ENCODE data around the gene SDK2. TPM values are rescaled to one million over a fixed set of nuclear protein-coding genes. Genes with fewer than 3 reads are reported as not detected.

The SDK2 gene
- polyA plus RNA-seq, 1 experiment, result 0.01 TPM

- H3K27ac ChIP-seq (ENCODE audit: low read depth, low read length), result no peak overlapping the region
- ChIA-PET POLR2A (no interaction called here), CTCF (no interaction called here)
- no peaks in the 10 kb centered on the region for H3K27me3 ChIP-seq (ENCODE audit: control insufficient read depth, insufficient read depth, low read length)
- H3K9me3 ChIP-seq (ENCODE audit: control insufficient read depth, insufficient read depth, low read length), result no peaks in the 10 kb centered on the region
- no peak overlapping the region for H3K4me3 ChIP-seq (ENCODE audit: low read depth, low read length)
- DNase-seq (ENCODE audit: low read depth, low spot score), result no peak
- no peak for TF ChIP-seq CTCF (IDR thresholded peaks at IDR 0.05; ENCODE audit: low read depth, low read length)
Measured at GRCh38 chr17:73588301-73588846, 55.9 kb downstream of the SDK2 start.

- DNase-seq (ENCODE audit: low read depth, low spot score), result no peak
- H3K4me3 ChIP-seq (ENCODE audit: low read depth, low read length), result no peak overlapping the region
- H3K9me3 ChIP-seq (ENCODE audit: control insufficient read depth, insufficient read depth, low read length), result no peaks in the 10 kb centered on the region
- H3K27ac ChIP-seq (ENCODE audit: low read depth, low read length), result no peak overlapping the region
- ChIA-PET POLR2A (no interaction called here), CTCF (no interaction called here)
- no peak for TF ChIP-seq CTCF (IDR thresholded peaks at IDR 0.05; ENCODE audit: low read depth, low read length)
- H3K27me3 ChIP-seq (ENCODE audit: control insufficient read depth, insufficient read depth, low read length), result no peaks in the 10 kb centered on the region
Measured at GRCh38 chr17:73586921-73587602, 57.2 kb downstream of the SDK2 start.

GRCh38 chr17:73586275-73586832, 57.9 kb downstream of the SDK2 start:
- TF ChIP-seq CTCF (IDR thresholded peaks at IDR 0.05; ENCODE audit: low read depth, low read length), result no peak
- Histone ChIP-seq H3K9me3 (ENCODE audit: control insufficient read depth, insufficient read depth, low read length) (no peaks in the 10 kb centered on the region), H3K27me3 (ENCODE audit: control insufficient read depth, insufficient read depth, low read length) (no peaks in the 10 kb centered on the region), H3K27ac (ENCODE audit: low read depth, low read length) (no peak overlapping the region), H3K4me3 (ENCODE audit: low read depth, low read length) (no peak overlapping the region)
- DNase-seq (ENCODE audit: low read depth, low spot score), result no peak
- POLR2A ChIA-PET, result no interaction called here
- CTCF ChIA-PET, result interaction anchor here (0.7 kb wide), 1 partner anchor 325 kb away, joined by 3 read pairs; no protein-coding TSS in a partner anchor

- H3K27me3 ChIP-seq (ENCODE audit: control insufficient read depth, insufficient read depth, low read length), result no peaks in the 10 kb centered on the region
- H3K27ac ChIP-seq (ENCODE audit: low read depth, low read length), result no peak overlapping the region
- H3K4me3 ChIP-seq (ENCODE audit: low read depth, low read length), result no peak overlapping the region
- ChIA-PET CTCF (no interaction called here), POLR2A (no interaction called here)
- no peaks in the 10 kb centered on the region for H3K9me3 ChIP-seq (ENCODE audit: control insufficient read depth, insufficient read depth, low read length)
- TF ChIP-seq CTCF (IDR thresholded peaks at IDR 0.05; ENCODE audit: low read depth, low read length), result no peak
- no peak for DNase-seq (ENCODE audit: low read depth, low spot score)
Measured at GRCh38 chr17:73585583-73585982, 58.7 kb downstream of the SDK2 start.

GRCh38 chr17:73584987-73585386, 59.3 kb downstream of the SDK2 start:
- TF ChIP-seq CTCF (IDR thresholded peaks at IDR 0.05; ENCODE audit: low read depth, low read length), result no peak
- POLR2A ChIA-PET, result no interaction called here
- H3K27ac ChIP-seq (ENCODE audit: low read depth, low read length), result no peak overlapping the region
- no peak overlapping the region for H3K4me3 ChIP-seq (ENCODE audit: low read depth, low read length)
- CTCF ChIA-PET, result no interaction called here
- no peaks in the 10 kb centered on the region for H3K27me3 ChIP-seq (ENCODE audit: control insufficient read depth, insufficient read depth, low read length)
- DNase-seq (ENCODE audit: low read depth, low spot score), result no peak
- no peaks in the 10 kb centered on the region for H3K9me3 ChIP-seq (ENCODE audit: control insufficient read depth, insufficient read depth, low read length)

All from AG04450 (cell line).